ENCODE measurements around the gene IQSEC3. TPM values are rescaled to one million over a fixed set of nuclear protein-coding genes. Genes with fewer than 3 reads are reported as not detected.
A peak's percentile ranks its signal among the peaks of the same experiment; 100 is the strongest.
"Not testable (repeated sequence)": the region's sequence is repeated elsewhere in the genome, so short reads cannot be mapped to it uniquely, and the experiment has no call there.

IQSEC3 gene
- 1 to 10 TPM; 1.4 to 4.0 TPM for total RNA-seq
- long read RNA-seq = 0 reads

DNA sequence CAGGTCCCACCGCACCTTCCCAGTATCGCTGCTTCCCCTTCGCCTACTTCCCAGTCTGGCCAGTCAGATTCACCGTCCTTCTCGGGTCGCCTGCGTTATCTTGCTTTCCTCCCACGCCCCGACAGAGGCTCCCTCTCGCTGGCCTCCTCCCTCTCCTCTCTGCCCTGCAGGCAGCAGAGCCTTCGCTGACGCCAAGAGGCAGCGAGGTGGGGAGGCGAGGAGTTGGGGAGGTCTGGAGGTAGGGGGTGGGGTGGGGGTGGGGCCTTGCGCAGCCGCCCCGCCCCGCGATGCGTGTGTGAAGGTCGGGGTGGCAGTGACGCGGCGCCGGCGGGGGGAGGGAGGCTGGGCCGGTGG lies at the start of gene IQSEC3:
TSS of gene IQSEC3 (plus strand) at position 340 of the 354 bp plus-strand sequence. CDS start 116 bp downstream, outside the sequence.
- DNase-seq; intact Hi-C loops (cut with DNase I): not testable (repeated sequence)
- ATAC-seq = peak in 1 of 2 donors; percentile 11

DNA sequence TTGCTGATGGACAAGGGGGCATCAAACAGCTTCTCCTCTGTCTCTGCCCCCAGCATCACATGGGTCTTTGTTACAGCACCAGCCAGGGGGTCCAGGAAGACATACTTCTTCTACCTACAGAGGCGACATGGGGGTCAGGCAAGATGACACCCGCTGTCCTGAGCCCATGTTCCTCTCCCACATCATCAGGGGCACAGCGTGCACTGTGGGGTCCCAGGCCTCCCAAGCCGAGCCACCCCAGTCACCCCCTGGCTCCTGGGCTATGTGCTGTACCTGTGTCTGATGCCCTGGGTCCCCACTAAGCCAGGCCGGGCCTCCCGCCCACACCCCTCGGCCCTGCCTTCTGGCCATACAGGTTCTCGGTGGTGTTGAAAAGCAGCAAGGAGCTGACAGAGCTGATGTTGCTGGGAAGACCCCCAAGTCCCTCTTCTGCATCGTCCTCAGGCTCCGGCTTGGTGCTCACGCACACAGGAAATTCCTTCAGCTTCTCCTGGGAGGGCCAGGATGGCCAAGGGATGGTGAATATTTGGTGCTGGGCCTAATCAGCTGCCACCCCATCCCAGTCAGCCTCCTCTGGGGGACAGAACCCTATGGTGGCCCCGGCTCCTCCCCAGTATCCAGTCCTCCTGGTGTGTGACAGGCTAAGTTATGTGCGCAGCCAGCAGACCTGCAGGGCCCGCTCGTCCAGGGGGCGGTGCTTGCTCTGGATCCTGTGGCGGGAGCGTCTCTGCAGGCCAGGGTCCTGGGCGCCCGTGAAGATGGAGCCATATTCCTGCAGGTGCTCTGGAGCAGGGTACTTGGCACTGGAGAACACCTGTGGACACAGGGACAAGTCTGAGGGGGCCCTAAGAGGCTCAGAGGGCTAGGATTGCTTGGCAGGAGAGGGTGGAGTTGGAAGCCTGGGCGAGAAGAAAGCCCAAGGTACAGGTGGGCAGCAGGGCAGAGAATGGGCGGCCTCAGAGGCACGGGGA lies 48.9 kb upstream of the IQSEC3 start:
- DNase-seq; ATAC-seq; intact Hi-C loops (cut with DNase I): not testable (repeated sequence)

DNA sequence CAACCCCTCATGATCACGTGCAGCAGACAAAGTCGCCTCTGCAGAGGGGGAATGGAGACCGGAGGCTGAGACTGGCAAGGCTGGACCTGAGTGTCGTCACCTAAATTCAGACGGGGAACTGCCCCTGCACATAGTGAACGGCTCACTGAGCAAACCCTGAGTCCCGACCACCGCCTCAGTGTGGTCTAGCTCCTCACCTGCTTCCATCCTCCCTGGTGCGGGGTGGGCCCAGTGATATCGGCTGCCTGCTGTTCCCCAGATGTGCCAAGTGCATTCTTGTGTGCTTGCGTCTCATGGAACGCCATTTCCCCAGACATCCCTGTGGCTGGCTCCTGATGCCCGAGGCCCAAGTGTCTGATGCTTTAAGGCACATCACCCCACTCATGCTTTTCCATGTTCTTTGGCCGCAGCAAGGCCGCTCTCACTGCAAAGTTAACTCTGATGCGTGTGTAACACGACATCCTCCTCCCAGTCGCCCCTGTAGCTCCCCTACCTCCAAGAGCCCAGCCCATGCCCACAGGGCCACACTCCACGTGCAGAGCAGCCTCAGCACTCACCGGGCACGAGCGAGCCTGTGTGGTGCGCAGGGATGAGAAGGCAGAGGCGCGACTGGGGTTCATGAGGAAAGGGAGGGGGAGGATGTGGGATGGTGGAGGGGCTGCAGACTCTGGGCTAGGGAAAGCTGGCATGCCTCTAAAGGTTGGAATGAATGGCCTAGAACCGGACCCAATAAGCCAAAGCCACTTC lies 47.6 kb upstream of the IQSEC3 start:
- ATAC-seq; DNase-seq; intact Hi-C loops (cut with DNase I): not testable (repeated sequence)

DNA sequence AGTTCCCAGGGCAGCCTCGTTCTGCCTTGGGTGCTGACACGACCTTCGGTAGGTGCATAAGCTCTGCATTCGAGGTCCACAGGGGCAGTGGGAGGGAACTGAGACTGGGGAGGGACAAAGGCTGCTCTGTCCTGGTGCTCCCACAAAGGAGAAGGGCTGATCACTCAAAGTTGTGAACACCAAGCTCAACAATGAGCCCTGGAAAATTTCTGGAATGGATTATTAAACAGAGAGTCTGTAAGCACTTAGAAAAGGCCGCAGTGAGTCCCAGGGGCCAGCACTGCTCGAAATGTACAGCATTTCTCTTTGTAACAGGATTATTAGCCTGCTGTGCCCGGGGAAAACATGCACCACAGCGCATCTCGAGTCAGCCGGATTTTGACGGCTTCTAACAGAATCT lies 46.7 kb upstream of the IQSEC3 start:
- DNase-seq; ATAC-seq; intact Hi-C loops (cut with DNase I): not testable (repeated sequence)

DNA sequence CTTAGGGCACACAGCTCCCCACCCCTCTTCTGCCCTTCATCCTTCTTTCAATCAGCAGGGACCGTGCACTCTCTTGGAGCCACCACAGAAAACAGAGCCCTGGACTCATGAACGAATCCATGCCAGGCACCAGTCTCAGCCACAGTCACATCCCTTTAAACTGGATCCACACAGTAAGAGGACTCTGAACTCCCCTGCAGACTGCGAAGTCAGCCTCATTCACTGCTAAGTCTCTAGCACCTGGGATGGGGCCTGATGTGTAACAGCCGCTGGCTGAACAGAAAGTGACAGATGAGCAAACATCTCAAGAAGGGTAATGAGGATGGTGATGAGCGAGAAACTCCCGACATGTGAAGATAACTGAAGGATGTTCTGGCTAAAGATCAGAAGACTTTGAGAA lies 45.8 kb upstream of the IQSEC3 start:
- DNase-seq = no peak
- ATAC-seq = peak in 1 of 2 donors; percentile 42
- intact Hi-C loops (cut with DNase I) = no loop called here

DNA sequence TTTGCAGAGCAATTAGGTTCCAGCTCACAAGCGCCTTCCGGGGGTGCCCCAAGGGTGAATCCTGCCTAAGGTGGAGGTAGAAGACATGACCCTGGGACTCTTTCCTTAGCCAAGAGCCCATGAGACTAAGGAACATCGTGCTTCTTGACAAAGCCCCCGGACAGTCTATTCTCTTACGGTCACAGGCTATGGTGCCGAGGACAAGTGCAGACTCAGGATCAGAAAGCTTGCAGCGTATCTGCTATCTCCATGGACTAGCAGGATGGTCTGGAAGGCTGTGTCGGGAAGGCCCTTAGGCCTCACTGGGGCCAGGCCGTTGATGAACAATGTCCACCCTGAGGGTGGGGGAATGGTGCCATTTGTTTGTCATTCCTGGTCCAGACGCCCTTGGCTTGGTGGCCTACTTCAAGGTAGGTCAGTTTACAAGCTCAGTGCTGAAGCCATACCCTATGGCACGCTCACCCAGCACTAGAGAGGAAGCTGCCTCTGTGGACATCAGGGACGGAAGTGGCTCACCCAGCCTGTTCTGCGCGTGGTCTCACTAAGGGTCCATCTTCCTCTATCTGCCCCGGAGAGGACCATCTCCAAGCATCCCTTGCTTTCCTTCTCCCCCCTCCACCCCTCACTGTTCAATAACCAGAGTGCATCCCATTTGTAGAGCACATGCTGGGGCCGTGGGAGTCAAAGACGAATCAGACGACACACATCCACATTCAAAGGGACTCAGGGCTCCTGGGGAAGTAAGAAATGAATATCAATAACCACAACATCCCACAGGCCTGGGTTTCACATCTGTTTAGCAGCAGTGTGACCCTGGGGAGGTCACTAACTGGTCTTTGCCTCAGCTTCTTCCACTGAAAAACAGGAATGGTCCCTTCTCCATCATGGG lies 45.0 kb upstream of the IQSEC3 start:
- ATAC-seq = peak; percentile 71 to 82
- DNase-seq = no peak
- intact Hi-C loops (cut with DNase I) = no loop called here

DNA sequence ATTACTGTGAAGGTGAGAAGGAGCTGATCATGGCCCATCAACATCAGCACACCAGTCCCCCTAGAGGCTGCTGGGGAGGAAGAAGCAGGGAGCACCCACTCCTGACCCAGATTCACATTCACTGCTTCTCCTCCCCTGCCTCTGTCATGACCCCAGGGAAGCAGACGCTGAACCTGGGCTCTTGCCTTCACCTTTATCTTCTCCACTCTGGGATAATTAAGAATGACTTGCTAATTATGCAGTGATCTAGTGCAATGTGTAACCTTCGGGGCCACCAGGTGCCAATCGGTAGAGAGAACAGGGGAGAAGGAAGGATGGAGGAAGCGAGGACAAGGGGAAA lies 44.4 kb upstream of the IQSEC3 start:
- ATAC-seq = peak; percentile 15 to 47
- intact Hi-C loops (cut with DNase I) = no loop called here
- no peak for DNase-seq

DNA sequence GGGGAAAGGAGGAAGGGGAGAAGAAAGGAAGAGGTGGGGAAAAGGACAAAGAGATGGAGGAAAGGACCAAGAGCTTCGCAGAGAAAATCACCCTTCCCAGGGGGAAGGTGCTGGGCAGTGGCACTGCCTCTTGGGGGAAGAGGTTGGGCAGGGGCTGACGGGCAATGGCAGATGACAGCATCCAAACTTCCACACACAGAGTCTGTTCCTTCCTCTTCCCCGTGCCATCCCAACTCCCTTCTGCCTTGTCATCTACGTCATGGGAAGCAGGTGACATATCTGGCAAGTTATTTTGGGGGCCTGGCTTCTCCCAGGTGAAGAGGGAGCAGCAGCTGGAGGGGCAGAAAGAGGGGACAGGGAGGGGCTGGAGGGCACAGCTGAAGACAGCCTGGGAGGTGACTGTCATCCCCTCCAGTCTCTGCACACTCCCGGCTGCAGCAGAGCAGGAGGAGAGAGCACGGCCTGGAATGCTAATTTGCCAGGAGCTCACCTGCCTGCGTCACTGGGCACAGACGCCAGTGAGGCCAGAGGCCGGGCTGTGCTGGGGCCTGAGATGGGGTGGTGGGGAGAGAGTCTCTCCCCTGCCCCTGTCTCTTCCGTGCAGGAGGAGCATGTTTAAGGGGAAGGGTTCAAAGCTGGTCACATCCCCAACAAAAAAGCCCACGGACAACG lies 43.9 kb upstream of the IQSEC3 start:
- intact Hi-C loops (cut with DNase I) = no loop called here
- ATAC-seq = peak; percentile 30 to 50
- no peak for DNase-seq

DNA sequence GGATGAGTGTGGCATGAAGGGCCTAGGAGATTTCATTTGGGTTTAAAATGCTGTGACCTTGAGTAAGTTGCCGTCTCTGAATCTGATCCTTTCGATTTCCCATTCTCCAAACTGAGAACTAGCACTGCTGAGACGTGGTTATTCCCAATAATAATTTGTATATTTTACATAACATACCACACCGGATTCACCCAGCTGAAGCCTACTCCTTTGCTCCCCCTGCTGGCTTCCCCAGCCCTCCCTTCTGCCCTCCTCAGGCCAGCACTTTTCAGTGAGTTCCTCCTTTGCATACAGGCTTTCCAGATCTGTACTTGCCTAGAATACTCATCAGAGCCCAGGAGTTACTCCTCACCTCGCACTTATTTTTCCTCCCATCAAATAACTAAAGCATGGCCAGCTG lies 38.7 kb upstream of the IQSEC3 start:
- DNase-seq; intact Hi-C loops (cut with DNase I); ATAC-seq: not testable (repeated sequence)

DNA sequence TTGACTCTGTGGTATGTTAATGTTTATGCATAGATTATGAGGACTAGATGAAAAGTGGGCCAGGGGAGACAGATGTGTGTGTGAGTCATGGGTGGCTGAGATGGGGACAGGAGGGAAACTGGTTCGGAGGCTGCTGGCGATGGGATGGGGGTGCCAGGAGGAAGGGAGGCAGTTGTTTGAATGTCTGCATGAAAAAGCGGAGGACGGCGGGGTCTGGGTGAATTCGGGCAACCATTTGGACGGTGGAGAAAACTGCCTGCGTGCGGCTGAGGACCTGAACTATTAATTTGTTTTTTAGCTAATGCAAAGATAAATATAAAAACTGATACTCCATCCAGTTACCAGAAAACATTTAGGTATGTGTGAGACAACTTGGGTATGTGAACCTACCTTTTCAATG lies 27.8 kb upstream of the IQSEC3 start:
- DNase-seq; ATAC-seq; intact Hi-C loops (cut with DNase I): not testable (repeated sequence)

DNA sequence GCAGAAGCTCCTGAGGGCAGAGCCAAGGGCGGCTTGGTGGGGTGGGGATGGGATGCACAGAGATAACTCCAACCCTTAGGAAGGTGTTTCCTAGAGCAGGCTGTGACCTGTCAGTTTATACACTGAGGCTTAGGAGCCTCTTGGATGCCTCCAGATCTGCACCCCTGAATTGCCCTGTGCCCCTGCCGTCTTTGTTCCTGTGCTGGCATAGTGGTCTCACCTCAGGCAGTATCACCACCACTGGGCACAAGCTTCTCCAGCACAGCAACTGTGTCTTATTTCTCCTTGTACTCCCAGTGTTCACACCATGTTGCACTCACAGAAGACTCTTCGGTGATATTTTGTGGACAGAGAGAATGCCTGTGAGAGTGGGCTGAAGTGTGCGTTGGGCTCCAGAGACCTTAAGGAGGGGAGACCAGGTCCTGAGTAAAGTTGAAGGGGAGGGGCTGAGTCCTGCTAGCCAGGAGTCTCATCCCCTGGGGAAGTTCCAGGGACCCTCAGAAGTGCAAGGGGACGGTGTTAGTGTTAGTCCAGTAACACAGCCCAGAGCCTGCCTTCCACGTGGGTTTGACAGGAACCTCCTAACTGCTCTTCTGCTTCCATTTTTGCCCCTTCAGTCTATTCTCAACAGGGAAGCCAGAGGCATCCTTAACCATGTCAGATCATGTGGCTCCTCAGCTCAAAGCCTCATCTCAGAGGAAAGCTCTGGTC lies 26.9 kb upstream of the IQSEC3 start:
- ATAC-seq; intact Hi-C loops (cut with DNase I); DNase-seq: not testable (repeated sequence)

DNA sequence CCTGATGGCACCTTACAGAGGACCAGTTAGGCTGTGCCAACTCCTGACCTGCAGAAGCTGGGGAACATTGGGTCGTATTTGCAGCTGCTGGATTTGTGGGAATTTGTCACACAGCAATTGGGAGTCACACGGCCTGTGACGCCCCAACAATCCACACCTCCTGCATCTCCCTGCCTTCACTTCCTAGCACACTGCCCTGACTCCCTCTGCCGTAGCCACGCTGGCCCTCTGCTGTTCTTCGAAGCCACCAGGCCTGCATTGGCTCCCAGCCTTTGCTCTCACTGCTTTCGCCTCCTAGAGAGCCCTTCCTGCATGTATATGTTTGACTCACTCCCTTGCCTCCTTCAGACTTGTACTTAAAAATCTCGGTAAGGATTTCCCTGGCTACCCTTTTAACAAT lies 22.2 kb upstream of the IQSEC3 start:
- intact Hi-C loops (cut with DNase I); ATAC-seq; DNase-seq: not testable (repeated sequence)

DNA sequence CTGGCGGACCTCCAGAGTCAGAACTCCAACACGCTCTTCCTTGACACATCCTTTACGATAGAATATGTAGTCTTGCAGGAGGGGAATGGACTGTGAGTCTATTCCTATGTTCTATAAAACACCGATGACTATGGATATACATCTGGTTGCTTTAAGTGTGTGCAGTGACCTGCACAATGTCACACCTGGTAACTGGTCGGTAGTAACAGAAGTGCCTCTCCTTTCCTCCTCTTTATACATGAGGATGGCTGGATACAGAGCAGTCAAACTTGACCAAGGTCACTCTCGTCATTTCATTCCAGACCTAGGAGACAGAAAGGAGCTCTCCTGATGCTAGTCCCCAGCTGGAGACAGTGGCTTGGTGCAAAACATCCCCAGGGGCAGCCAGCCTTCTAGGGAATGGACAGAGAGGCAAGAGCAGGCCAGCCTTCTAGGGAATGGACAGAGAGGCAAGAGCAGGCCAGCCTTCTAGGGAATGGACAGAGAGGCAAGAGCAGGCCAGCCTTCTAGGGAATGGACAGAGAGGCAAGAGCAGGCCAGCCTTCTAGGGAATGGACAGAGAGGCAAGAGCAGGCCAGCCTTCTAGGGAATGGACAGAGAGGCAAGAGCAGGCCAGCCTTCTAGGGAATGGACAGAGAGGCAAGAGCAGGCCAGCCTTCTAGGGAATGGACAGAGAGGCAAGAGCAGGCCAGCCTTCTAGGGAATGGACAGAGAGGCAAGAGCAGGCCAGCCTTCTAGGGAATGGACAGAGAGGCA lies 21.2 kb upstream of the IQSEC3 start:
- DNase-seq; ATAC-seq; intact Hi-C loops (cut with DNase I): not testable (repeated sequence)

DNA sequence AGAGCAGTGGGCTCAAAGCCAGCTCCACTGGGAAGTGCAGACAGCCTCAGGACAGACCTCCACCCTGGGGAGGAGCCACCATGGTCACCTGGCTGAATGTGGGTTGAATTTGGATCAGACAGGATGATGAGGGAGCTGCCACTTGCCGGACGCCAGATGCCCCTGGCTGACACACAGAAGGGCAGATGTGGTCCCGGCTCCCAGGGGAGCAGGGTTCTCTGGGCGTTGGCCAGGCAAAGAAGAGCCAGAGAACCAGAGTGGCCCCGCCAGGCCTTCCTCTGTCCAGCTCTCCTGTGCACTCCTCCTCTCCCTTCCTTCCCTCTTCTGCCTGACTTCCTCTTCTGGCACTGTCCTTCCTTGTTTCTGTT lies 20.6 kb upstream of the IQSEC3 start:
- intact Hi-C loops (cut with DNase I); DNase-seq: not testable (repeated sequence)
- peak; percentile 30 to 87 for ATAC-seq

DNA sequence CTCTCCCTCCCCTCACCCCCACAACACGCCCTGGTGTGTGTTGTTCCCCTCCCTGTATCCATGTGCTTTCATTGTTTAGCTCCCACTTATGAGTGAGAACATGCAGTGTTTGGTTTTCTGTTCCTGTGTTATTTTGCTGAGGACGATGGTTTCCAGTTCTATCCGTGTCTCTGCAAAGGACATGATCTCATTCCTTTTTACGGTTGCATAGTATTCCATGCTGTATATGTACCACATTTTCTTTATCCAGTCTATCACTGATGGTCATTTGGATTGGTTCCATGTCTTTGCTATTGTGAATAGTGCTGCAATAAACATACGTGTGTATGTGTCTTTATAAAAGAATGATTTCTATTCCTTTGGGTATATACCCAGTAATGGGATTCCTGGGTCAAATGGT lies 20.0 kb upstream of the IQSEC3 start:
- intact Hi-C loops (cut with DNase I) = not testable (repeated sequence)

DNA sequence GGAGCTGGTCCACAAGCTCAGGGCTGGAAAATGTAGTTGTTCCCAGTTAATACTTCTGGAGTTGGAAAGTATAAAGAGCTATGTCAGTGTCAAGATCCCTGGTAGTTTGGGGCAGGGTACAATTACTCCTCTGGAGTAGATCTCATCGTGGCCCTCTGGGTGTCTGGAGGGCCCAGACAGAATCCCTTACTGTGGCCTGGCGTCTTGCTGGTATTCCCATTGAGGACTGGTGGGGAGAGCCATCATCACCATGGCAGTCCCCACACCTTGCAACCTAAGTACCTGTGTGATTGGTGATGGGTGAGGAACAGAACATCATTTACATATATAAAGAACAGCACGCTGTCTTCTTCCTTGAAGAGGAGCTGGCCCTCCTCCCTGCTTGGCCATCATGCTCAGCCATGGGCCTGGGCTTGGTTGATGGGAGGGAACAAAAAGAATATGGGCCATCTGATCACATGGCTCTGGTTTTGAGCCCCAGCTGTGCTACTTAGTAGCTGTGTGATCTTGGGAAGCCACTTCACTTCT lies 18.8 kb upstream of the IQSEC3 start:
- peak in 1 of 2 donors; percentile 21 for ATAC-seq
- DNase-seq; intact Hi-C loops (cut with DNase I): not testable (repeated sequence)

More for the DNA sequence above, 20.0 kb upstream of the IQSEC3 start:
- ATAC-seq = peak in 1 of 2 donors; percentile 19
- not testable (repeated sequence) for DNase-seq

DNA sequence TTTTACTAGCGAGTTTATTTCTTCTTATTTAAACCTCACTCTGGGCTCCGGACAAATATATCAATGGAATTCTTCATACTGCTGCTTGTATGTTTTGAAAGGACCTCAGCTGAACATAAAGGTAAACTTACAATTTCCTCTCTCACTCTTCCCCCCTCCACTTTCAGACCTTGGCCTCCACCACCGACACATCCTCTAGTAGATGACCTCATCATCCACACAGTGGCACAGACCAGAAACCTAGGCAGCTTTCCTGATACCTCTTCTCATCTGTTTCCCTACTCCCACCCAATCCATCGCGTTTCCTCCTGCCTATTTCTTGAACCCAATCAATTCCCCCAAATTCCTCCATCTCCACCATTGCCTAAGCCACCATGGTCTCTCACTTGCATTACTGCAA lies 17.4 kb upstream of the IQSEC3 start:
- intact Hi-C loops (cut with DNase I); ATAC-seq: not testable (repeated sequence)

More for the DNA sequence above, 17.4 kb upstream of the IQSEC3 start:
- not testable (repeated sequence) for DNase-seq

Data from left cardiac atrium (tissue), 4 donors.